GM19035 (cell line): Measurements from ENCODE around the gene HMCN1.
"Not testable (repeated sequence)": the region's sequence is repeated elsewhere in the genome, so short reads cannot be mapped to it uniquely, and the experiment has no call there.

ENCODE experiments used
- ATAC-seq: cut with Tn5 transposase; IDR thresholded peaks from one replicate; pipeline ENCODE4 v1.9.1; 2021; ENCODE audit not compliant: unreplicated experiment

HMCN1 gene

DNA sequence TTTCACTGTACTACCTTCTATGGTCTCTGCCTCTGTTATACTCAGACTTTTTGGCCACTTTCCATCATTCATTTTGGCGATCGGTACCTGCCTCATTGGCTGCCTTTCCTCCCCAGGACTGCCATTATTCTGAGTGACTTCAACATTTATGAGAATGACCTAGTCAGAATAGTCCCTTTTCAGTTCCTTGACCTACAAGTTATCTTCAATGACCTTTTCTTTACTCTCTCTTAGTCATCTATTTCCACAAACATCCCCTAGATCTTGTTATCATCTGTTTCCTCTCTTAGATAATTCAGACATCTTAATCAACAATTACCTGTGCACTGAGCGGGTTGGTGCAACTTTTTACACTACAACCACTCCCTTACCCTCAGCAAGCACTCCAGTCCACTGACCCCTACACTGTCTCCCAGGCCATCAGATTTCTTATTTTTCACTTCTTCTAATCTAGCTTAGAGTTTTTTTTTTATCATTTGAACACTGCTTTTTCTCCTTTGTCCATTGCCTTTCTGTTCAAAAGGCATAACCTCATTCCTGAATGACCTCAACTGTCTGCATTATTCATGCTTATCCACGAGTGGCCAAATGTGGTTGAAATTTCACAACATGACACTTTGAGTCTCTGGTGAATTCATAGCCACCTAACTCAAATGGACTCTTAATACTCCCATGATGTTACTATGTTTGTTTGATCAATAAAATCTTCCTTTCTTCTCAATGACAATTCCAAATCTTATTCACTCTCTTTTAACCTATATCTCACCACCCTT, 112.7 kb downstream of the HMCN1 start:
- ATAC-seq: no peak

DNA sequence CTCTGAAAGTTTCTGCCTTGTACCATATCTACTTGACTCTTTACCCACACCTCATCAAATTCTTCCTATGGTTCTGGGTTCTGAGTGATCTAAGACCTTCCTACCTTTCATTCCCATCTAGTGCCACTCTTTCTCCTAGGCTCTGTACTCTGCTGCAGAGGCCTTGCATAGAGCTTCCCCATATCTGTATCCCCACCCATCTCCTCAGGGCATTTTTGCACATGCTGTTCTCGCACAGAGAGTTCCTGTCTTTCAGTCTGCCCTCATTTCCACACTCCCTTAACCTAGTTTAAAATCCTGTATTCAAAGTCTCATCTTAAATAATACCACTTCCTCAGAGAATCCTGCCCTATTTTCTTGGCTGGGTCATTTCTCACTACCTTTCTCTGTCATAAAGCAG, 114.8 kb downstream of the HMCN1 start:
- ATAC-seq: no peak

DNA sequence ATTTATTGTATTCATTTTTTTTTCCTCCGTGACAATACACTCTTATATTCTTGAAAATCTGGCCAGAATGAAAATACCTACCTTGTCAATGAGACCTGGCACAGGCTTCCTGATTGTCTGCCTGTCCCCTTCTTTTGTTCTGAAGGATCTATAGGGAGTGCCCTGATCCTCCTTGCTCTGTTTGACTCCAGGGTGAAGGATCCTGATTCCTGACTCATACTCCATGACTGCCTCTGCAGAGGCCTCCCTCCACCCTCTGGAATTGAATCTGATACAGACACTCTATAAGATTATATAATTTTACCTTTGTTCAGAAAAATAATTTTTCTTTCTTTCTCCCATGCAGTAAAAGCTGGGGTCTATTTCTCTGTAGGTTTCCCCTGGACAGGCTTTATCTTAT, 116.2 kb downstream of the HMCN1 start:
- ATAC-seq: no peak

DNA sequence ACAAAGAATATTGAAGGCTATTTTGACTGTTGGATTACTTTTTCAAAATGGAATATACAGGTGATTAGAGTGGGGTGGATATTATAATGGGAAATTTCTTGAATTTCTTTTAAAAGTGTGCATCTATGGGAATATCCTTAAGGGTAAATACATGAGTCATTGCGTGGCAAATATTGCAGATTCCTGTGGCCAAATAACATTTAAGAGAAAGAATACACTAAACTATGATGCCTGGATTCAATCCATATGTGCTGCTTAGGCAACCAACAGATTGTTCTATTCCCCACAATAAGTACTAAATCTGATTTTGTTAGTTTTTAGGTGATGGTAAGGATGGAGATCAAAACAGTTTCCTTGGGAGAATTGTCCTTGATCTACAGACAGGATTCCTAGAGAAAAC, 119.5 kb downstream of the HMCN1 start:
- ATAC-seq: no peak

DNA sequence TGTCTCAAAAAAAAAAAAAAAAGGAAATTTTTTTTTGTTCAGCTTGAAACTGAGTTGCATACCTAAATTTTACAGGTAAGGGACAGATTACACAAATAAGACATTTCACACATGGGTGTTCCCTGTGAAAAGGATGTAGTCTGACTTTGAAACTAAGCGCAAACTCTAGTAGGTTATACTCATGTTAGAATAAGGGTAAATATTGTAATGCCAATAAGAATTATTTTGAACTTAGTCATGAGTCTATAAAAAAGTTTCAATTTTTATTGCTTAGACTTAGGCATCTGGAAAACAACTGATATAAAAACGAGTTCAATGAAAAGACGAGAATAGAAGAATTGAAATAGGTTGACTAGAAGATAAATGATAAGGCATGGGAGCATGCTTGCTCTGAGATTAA, 122.3 kb downstream of the HMCN1 start:
- no peak for ATAC-seq

DNA sequence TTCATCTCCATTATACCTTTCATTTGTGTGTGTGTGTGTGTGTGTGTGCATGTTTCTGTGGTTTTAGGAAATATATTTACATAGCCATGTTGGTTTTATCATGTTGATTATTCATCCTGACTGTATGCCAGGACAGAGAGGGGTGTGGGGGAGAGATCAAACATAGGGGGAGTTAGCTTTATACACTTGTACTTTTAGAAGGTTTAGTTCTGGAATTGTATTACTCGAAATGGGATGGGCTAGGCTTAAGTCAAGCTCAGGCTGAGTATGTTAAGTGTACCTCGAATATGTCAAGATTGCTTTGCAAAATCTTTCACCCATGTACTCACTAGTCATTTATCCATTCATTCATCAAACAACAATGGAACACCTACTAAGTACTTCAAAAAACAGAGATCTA, 123.3 kb downstream of the HMCN1 start:
- ATAC-seq: no peak

DNA sequence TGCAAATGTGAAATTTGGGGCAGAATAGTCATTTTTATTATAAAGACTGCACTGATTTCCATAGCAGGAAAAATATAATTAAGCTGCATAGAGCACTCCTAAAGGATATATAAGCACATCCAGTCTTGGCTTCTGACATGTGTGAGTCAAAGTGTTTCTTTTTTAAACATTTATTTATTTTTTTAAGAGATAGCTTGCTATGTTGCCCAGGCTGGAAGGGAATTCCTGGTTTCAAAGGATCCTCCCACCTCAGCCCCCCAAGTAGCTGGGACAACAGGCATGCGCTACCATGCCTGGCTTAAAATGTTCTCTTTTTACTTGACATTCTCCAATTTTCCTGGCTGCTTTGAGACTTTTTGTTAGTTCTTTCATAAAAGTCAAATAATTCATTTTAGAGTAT, 126.1 kb downstream of the HMCN1 start:
- no peak for ATAC-seq

DNA sequence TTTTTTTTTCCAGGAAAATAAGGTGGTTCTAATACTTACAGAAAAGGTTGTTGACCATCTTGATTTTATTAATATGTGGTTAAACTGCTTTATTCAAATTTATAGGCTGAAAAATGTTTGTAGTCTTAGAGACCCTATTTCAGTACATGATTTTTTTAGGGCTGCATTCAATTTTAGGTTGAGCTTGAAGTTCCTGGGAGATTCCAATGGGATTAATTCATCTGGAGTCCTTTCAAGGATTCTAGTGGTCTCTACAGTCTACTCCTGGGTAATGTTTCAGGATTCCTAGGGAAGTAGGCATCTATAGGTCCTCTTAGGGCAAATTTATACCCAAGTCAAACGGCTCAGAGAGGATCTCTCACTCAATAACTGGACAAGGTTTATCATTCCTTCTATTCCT, 126.7 kb downstream of the HMCN1 start:
- no peak for ATAC-seq

DNA sequence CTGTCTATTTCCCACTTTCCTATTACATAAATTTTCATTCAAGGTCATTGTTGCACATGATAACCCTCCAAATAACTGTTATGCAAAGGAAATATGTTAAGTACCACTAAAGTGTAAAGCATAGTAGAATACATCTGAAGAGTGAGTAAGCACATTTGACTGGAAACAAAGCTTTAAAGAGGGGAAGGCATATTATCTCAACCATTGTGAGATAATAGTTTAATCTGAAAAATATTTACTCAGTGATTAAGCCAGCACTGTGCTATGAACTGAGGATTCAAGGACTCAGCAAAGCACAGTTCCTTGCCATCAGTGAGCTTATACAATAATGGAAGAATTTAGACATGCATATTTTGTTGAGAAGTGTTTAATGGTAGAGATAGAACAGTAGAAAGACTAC, 127.4 kb downstream of the HMCN1 start:
- ATAC-seq: no peak

DNA sequence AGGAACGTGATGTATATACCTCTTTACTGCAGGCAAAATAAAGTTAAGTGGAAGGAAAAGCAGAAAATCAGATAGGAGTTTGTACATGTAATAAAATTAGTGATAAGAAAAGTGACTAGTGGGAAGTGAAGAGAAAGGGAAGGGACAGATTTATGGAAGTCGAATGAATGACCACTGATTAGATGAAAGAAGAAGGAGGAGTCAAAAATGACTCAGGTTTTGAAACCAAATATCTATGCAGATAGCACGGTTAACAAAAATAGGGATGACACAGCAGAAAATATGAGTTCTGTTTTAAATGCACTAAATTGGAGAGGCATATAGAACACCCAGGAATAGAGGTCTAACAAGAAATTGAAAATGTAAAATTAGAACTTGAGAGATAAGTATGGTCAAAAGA, 128.0 kb downstream of the HMCN1 start:
- no peak for ATAC-seq

DNA sequence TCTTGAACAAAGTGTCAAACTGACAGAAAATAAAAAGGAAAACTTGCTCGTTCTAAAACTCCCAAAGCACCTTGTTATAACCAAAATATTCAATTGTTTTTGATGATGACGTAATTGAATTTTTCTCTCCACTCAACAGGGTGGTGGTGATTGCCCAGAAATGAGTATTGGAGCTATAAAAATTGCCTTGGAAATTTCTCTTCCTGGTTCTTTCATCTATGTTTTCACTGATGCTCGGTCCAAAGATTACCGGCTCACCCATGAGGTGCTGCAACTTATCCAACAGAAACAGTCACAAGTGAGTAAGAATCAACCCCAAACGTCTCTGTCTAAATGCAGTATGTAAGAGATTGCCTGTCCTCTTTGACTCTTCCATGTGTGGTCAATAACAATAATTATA, 130.1 kb downstream of the HMCN1 start:
- no peak for ATAC-seq

DNA sequence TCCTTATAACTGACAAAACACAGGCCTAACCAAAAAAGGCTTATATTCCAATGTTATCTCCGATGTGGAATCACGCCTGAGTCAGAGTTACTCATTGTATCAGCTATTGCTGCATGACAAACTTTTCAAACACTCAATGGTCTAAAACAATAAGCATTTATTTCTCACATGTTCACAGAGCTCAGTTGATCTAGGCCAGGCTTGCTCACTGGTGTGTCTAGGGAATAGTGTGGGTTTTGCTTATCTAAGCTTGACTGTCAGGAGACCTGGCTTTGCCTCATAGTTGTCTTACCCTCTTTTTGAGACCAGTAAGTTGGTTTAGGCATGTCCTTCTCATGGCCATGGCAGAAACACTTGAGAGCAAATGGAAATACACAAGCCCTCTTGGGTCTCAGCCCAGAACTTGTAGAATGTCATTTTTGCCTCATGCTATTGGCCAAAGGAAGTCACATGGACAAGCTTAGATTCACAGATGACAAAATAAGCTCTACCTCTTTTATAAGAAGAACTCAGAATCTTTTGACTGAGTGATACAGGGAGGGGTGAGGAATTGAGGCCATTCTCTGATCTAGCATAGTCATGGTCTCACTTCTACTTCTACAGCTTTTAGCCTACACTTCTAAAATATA, 130.8 kb downstream of the HMCN1 start:
- no peak for ATAC-seq

DNA sequence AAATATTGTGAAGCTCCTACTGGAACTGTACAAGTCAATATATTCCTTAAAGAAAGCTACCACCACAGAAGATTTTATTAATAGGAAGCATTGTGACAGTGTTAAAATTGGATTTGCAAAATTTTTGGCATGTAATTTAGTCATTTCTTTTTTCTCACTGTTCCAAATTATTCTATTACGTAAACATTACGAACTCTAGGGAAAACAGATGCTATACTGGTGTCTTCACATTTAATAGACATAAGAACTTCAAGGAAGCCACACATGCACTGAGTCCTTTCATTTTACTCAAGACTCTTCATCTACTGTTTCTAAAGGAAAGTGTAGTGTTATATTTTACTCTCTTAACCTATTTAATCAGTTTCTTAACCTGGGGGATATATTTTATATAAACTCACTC, 135.4 kb downstream of the HMCN1 start:
- ATAC-seq: no peak

DNA sequence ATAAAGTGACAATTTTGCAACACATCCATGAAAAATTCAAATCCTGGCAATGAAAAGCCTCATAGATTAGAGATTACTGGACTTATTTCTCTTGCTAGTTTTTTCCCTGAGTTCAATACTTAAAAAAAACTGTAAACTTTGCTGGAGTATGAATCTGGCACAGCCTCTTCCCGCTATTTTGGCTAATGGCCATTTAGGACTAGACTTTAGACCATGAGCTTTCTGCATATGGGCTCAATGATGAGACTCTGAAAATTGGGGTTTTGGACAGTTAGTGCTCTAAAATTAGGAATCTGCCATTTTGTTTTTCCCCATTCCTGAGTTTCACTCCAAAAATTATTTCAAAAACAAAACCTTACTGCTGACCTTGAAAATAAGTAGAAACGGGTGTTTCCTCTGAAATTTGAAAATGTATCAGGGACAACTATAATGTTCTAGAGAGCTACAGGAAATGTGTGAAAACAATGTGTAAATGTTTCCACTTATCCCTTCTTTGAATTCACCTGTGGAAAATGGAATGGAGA, 137.5 kb downstream of the HMCN1 start:
- ATAC-seq: no peak

DNA sequence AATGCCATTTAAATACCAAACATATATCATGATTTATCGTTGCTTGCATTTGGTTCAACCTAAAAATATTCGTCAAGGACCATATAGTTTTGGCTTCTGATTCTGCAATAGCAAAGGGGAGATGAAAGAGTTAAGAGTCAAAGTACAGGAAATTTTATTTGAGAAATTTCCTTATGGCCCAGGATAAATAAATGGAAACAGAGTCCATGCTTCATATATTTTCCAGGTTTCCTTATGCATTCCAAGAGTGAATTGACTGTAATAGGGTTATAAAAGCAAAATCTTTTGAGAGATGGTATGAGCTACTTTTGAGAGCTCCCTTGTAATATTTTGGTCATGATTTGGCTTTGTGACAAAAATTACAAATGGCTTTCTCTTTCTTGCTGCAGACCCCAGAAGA, 140.1 kb downstream of the HMCN1 start:
- no peak for ATAC-seq

DNA sequence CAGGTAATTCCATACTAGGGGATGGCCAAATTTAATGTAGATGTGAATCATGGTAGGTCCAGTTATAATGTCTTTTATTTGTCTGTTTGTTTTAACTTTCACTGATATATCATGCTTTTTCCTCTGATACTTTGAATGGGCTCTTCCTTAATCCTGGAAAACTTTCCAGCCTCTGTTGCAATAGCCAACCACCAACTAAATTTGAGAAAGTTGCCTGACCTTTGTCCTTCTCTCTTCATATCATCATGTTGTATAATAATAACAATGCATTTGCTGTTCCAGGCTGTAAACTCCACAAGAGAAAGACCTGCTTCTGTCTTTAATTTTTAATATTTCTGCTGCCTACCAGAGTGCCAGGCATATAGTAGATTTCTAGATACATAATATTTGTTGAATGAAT, 146.1 kb downstream of the HMCN1 start:
- no peak for ATAC-seq

DNA sequence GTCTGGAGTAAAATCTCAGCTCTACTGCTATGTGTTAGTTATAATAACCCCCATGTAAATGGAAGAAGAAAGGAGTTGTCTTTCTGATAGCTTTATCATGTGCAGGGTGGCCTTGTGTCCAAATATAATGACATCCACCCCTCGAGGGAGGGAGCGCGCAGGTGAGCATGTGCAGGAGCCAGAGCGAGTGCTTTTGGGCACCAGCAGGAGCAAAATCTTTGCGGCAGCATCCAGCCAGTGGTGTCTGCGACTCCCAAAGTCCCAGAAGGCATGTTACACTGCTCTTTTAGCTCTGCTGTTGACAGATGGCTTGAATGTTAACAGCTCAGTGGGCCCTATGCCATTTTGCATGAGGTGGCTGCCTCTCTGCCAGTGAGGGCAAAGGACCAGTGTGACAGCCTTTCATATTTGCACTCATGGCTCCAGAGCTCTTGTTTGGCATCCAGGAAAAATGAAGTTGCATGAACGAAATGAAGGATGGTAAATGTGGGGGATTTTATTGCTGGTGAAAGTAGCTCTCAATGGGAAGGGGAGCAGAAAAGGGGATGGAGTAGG, 146.7 kb downstream of the HMCN1 start:
- ATAC-seq: no peak

DNA sequence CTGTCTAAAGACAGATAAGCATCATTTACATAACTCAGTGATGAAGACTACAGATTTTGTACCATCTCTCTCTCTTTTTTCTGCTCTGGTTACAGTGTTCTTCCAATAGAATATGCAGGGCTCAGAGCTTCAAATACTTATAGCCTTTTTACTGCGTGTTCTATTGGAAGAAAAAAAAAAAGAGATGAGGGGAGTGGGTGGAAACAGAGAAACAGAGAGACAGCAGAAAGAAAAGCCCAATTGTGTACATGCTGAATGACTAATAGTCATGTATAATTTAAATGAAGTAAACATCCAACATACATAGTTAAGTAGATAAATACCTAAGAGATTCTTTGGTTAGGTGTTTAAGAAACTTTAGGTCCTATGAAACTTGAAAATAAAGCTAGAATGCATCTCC, 151.9 kb downstream of the HMCN1 start:
- ATAC-seq: no peak

DNA sequence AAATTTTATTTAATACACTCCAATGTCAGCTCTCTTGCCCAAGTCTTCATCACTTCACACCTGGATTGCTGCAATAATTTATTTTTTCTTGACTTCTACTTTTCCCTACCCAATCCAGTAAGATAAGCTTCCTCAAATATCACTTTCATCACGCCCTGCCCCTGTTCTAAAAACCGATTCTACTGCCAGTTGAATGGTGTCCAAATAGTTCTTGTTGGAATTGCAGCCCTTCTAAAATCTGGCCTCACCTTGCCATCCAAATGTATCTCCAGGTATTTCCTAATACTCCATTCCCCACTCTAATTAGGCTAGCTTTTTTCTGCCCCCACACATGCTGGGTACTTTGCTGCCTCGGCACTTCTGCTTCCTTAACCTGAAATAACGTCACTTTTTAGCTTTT, 152.5 kb downstream of the HMCN1 start:
- ATAC-seq: no peak

DNA sequence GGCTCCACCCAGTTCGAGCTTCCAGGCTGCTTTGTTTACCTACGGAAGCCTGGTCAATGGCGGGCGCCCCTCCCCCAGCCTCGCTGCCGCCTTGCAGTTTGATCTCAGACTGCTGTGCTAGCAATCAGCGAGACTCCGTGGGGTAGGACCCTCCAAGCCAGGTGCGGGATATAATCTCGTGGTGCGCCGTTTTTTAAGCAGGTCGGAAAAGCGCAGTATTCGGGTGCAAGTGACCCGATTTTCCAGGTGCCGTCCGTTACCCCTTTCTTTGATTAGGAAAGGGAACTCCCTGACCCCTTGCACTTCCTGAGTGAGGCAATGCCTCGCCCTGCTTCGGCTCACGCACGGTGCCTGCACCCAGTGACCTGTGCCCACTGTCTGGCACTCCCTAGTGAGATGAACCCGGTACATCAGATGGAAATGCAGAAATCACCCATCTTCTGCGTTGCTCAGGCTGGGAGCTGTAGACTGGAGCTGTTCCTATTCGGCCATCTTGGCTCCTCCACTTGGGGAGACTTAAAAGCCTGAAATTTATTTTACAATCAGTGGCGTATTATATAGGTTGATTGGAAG, 158.7 kb downstream of the HMCN1 start:
- not testable (repeated sequence) for ATAC-seq

DNA sequence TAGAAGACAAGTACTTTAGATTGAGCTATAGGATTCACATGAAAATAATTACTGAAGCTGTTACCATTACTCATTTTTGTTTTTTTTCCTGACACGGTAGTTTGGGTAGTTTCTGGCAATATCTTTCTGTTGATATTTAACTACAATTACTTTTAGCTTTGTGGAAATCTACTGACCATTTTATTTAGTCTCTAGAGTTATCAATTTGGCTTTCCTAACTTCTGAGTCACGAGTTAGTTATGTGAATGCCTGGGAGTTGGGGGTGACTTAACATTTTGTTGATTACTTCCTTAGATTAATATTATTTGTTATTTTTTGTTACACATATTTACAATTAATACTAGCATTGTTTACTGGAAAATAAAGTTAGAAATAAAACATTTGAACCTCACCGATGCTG, 160.6 kb downstream of the HMCN1 start:
- no peak for ATAC-seq
